BLaER1 (cell line): ENCODE measurements around the gene OARD1.

ENCODE experiments used
- H3K27ac ChIP-seq: shearing (Covaris generic); formaldehyde crosslinking; 2 replicates; pipeline ENCODE4 v1.8.1; 2022
- H3K27me3 ChIP-seq: shearing (Covaris generic); formaldehyde crosslinking; 2 replicates; pipeline ENCODE4 v1.8.1; 2022
- H3K36me3 ChIP-seq: shearing (Covaris generic); formaldehyde crosslinking; 2 replicates; pipeline ENCODE4 v1.8.1; 2022
- H3K4me1 ChIP-seq: shearing (Covaris generic); formaldehyde crosslinking; 2 replicates; pipeline ENCODE4 v1.8.1; 2022
- H3K4me2 ChIP-seq: shearing (Covaris generic); formaldehyde crosslinking; 2 replicates; pipeline ENCODE4 v1.8.1; 2022
- H3K4me3 ChIP-seq: shearing (Covaris generic); formaldehyde crosslinking; 2 replicates; pipeline ENCODE4 v1.8.1; 2022
- H3K9ac ChIP-seq: shearing (Covaris generic); formaldehyde crosslinking; 2 replicates; pipeline ENCODE4 v1.8.1; 2022
- H3K9me3 ChIP-seq: shearing (Covaris generic); formaldehyde crosslinking; 2 replicates; pipeline ENCODE4 v1.8.1; 2022
- H4K20me1 ChIP-seq: shearing (Covaris generic); formaldehyde crosslinking; 2 replicates; pipeline ENCODE4 v1.8.1; 2022
- Cebpa-rat ChIP-seq: shearing (Covaris generic); IDR thresholded peaks from 2 replicates; pipeline ENCODE4 v1.8.1; 2022

Gene OARD1

GRCh38 chr6:41040940-41041536, 31.1 kb downstream of the OARD1 start:
- Histone ChIP-seq H3K4me2 (no peak overlapping the region), H3K4me3 (no peak overlapping the region), H3K36me3 (no peaks in the 10 kb centered on the region), H3K27ac (no peak overlapping the region), H3K4me1 (no peaks in the 10 kb centered on the region), H3K9me3 (no peaks in the 10 kb centered on the region), H3K9ac (no peak overlapping the region), H3K27me3 (no peaks in the 10 kb centered on the region), H4K20me1 (no peaks in the 10 kb centered on the region)
- no peak for TF ChIP-seq Cebpa-rat

GRCh38 chr6:41040101-41040939, 31.8 kb downstream of the OARD1 start:
- Histone ChIP-seq H3K36me3 (no peaks in the 10 kb centered on the region), H3K9ac (no peak overlapping the region), H3K27ac (no peak overlapping the region), H3K9me3 (no peaks in the 10 kb centered on the region), H3K4me1 (no peaks in the 10 kb centered on the region), H3K4me3 (no peak overlapping the region), H3K4me2 (no peak overlapping the region), H4K20me1 (no peaks in the 10 kb centered on the region), H3K27me3 (no peaks in the 10 kb centered on the region)
- TF ChIP-seq Cebpa-rat: no peak

DNA sequence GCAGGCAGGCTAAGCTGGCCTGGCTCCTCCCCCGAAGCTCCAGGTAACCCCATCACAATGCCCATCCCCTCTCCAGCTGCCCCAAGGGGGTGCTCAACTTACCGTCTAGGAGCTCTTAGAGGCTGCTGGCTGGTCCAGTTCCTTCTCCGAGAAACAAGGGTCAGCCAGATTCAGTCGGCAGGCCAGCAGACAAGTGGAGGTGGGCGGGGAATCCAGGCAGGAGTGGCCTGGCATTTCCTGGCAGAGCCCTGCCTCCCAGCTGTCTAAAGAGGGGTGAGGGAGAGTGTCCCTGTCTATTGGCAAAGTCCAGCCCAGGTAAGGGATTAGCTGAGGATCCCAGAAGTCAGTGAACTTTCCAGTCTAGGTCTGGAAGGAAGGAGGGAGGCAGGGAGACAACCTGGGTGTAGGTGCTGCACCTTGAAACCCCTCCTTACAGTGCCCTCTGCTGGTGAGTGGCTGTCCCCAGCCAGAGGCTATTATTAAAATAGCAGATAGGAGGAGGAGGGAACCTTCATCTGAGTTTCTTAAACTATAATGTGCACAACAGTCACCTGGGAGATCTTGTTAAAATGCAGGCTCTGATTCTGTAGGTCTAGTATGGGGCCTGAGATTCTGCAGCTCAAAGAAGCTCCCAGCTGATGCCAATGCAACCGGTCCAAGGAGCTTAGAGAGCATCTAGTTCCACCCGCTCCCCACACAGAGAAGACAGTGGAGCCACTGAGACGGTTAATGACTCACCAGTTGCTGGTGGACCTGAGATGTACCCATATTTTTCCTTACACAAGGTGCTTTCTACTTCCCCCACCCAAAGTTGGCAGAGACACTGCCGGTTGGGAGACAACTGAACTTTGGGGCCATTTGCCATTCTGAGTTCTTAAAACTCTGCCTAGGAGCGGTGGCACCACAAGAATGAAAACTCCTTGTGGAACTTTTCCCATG, 32.8 kb downstream of the OARD1 start, which contains the start of gene UNC5CL:
UNC5CL (minus strand) TSS at position 162 of the 939 bp plus-strand sequence. CDS start 4,147 bp downstream, outside the sequence.
- Histone ChIP-seq H3K27ac (no peak within 1 kb of the TSS), H3K9ac (no peak within 1 kb of the TSS), H3K4me2 (no peak within 1 kb of the TSS), H3K4me1 (no peaks in the 10 kb centered on the region), H3K9me3 (no peaks in the 10 kb centered on the region), H3K36me3 (no peaks in the 10 kb centered on the region), H3K4me3 (no peak within 1 kb of the TSS), H3K27me3 (no peaks in the 10 kb centered on the region), H4K20me1 (no peaks in the 10 kb centered on the region)
- no peak for TF ChIP-seq Cebpa-rat

DNA sequence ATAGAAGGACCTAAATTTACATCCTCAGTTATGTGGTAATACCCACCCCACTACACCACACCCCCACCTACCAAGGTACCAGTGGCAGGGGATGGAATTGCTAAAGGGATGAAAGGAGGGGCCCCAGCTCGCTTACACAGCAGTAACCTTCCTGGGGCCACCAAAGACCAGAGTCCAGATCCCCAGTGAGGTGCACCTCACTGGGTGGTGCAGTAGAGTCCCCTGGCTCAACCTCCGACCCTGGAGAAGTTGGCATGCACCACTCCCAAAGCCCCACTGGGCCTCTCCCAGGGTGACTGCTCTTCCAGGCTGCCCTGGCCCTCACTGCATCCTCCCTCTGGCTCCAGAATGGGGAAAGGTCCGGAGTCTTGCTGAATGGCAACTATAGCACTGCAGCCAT, 34.0 kb downstream of the OARD1 start:
- no peaks in the 10 kb centered on the region for H3K9me3 ChIP-seq
- TF ChIP-seq Cebpa-rat: no peak
- H3K27ac ChIP-seq: no peak overlapping the region
- H3K4me1 ChIP-seq: no peaks in the 10 kb centered on the region
- no peaks in the 10 kb centered on the region for H3K36me3 ChIP-seq
- no peak overlapping the region for H3K9ac ChIP-seq
- H3K4me3 ChIP-seq: no peak overlapping the region
- H3K4me2 ChIP-seq: no peak overlapping the region
- no peaks in the 10 kb centered on the region for H3K27me3 ChIP-seq
- no peaks in the 10 kb centered on the region for H4K20me1 ChIP-seq

- H3K27me3 ChIP-seq: no peaks in the 10 kb centered on the region
- H3K4me3 ChIP-seq: no peak overlapping the region
- H3K4me2 ChIP-seq: no peak overlapping the region
- TF ChIP-seq Cebpa-rat: no peak
- no peaks in the 10 kb centered on the region for H4K20me1 ChIP-seq
- no peaks in the 10 kb centered on the region for H3K9me3 ChIP-seq
- H3K36me3 ChIP-seq: no peaks in the 10 kb centered on the region
- H3K4me1 ChIP-seq: no peaks in the 10 kb centered on the region
- no peak overlapping the region for H3K9ac ChIP-seq
- no peak overlapping the region for H3K27ac ChIP-seq
These were observed 34.9 kb downstream of the OARD1 start for GRCh38 chr6:41037107-41037900.

DNA sequence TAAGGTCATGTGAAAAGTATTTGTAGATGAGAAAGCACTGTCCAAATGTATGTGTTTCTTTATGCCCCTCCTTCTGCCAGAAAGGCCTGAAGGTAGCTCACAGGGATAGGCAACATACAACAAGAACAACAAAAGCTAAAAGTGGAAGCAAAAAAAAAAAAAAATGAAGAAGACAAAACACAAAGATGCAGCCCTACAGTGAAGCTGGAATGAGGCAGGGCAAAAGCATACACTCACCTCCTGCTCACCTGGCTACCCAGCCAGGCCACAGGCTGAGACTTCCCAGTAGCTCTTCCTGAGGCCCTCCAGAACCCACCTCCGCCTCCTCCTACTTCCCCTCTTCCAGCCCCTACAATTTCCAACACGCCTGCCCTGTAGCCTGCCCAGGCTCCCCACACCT, 35.6 kb downstream of the OARD1 start:
- Histone ChIP-seq H3K36me3 (no peaks in the 10 kb centered on the region), H3K27ac (no peak overlapping the region), H3K4me1 (no peaks in the 10 kb centered on the region), H3K27me3 (no peaks in the 10 kb centered on the region), H3K4me2 (no peak overlapping the region), H4K20me1 (no peaks in the 10 kb centered on the region), H3K4me3 (no peak overlapping the region), H3K9me3 (no peaks in the 10 kb centered on the region), H3K9ac (no peak overlapping the region)
- TF ChIP-seq Cebpa-rat: no peak

GRCh38 chr6:41036186-41036585, 36.0 kb downstream of the OARD1 start:
- Histone ChIP-seq H3K4me3 (no peak overlapping the region), H3K36me3 (no peaks in the 10 kb centered on the region), H3K27ac (no peak overlapping the region), H3K4me2 (no peak overlapping the region), H3K27me3 (no peaks in the 10 kb centered on the region), H3K4me1 (no peaks in the 10 kb centered on the region), H3K9ac (no peak overlapping the region), H4K20me1 (no peaks in the 10 kb centered on the region), H3K9me3 (no peaks in the 10 kb centered on the region)
- TF ChIP-seq Cebpa-rat: no peak

DNA sequence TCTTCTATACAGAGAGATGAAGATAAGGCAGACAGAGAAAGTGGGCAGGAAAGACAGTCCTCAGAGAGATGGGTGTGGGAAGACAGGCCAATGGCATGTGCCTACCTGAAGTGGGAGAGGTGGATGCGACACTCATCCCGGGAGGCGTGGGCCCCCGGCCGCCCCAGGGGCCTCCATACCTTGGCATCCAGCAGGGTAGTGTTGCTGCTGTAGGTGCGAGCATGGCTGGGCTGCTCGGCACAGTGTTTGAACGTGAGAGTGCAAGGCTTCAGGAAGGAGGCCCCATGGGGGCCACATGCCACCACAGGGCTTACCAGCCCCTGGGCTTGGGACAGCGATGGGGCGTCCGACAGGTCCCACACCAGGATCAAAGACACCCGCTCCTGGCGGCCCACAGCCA, 38.4 kb downstream of the OARD1 start:
- Histone ChIP-seq H4K20me1 (no peaks in the 10 kb centered on the region), H3K27me3 (no peaks in the 10 kb centered on the region), H3K9me3 (no peaks in the 10 kb centered on the region), H3K9ac (no peak overlapping the region), H3K4me3 (no peak overlapping the region), H3K4me2 (no peak overlapping the region), H3K27ac (no peak overlapping the region), H3K4me1 (peaks cover 19% of the 10 kb centered on the region), H3K36me3 (no peaks in the 10 kb centered on the region)
- TF ChIP-seq Cebpa-rat: no peak

- Histone ChIP-seq H4K20me1 (no peaks in the 10 kb centered on the region), H3K27ac (no peak overlapping the region), H3K4me3 (no peak overlapping the region), H3K9ac (no peak overlapping the region), H3K27me3 (no peaks in the 10 kb centered on the region), H3K4me1 (peaks cover 24% of the 10 kb centered on the region), H3K36me3 (no peaks in the 10 kb centered on the region), H3K4me2 (no peak overlapping the region), H3K9me3 (no peaks in the 10 kb centered on the region)
- TF ChIP-seq Cebpa-rat: no peak
These were observed 39.3 kb downstream of the OARD1 start for GRCh38 chr6:41032830-41033229.
